Measurements from ENCODE around the gene DEUP1. TPM values are rescaled to one million over a fixed set of nuclear protein-coding genes. Genes with fewer than 3 reads are reported as not detected.

DEUP1 gene
- total and polyA plus RNA-seq, 4 donors = 0.09 to 0.19 TPM; not detected in 2

GRCh38 chr11:93288079-93288478 is 42.5 kb upstream of the DEUP1 start:
- Histone ChIP-seq H3K36me3 (ENCODE audit: control insufficient read depth in 4 of 4, insufficient read depth in 3 of 4, low read depth in 1 of 4, low read length in 3 of 4) (no peaks in the 10 kb centered on the region), H3K4me3 (ENCODE audit: low read depth in 1 of 3, low read length in 3 of 3) (no peak overlapping the region), H3K9ac (ENCODE audit: low read depth in 1 of 2, low read length in 2 of 2) (no peak overlapping the region), H3K9me3 (ENCODE audit: control insufficient read depth in 4 of 4, low read length in 3 of 4) (no peaks in the 10 kb centered on the region), H3K27me3 (ENCODE audit: control insufficient read depth in 4 of 4, insufficient read depth in 4 of 4, low read length in 3 of 4) (no peaks in the 10 kb centered on the region), H3K4me1 (ENCODE audit: control insufficient read depth in 4 of 4, insufficient read depth in 4 of 4, low read length in 3 of 4) (no peaks in the 10 kb centered on the region), H3K27ac (ENCODE audit: low read depth in 1 of 2, low read length in 2 of 2) (no peak overlapping the region)
- DNase-seq (ENCODE audit: low spot score) = no peak
- TF ChIP-seq GABPA (IDR thresholded peaks at IDR 0.05 in 1 of 2, conservative IDR thresholded peaks at IDR 0.05 in 1 of 2) (no peak), ATF3 (IDR thresholded peaks at IDR 0.05) (no peak), HNF4A (conservative IDR thresholded peaks at IDR 0.05) (no peak), FOXA2 (IDR thresholded peaks at IDR 0.05) (no peak), EGR1 (IDR thresholded peaks at IDR 0.05; ENCODE audit: low read depth in 2 of 2) (no peak), TAF1 (conservative IDR thresholded peaks at IDR 0.05) (no peak), JUND (IDR thresholded peaks at IDR 0.05) (no peak), REST (IDR thresholded peaks at IDR 0.05) (no peak), YY1 (IDR thresholded peaks at IDR 0.05) (no peak), SP1 (IDR thresholded peaks at IDR 0.05) (no peak), HNF4G (IDR thresholded peaks at IDR 0.05) (no peak), RXRA (IDR thresholded peaks at IDR 0.05) (no peak), MAX (IDR thresholded peaks at IDR 0.05) (no peak), RAD21 (IDR thresholded peaks at IDR 0.05) (no peak), ZBTB33 (IDR thresholded peaks at IDR 0.05) (no peak)
- WGBS = 18% methylated on average over 3 of the region's 3 CpGs

GRCh38 chr11:93288767-93289166 is 41.8 kb upstream of the DEUP1 start:
- Histone ChIP-seq H3K4me3 (ENCODE audit: low read depth in 1 of 3, low read length in 3 of 3) (no peak overlapping the region), H3K9ac (ENCODE audit: low read depth in 1 of 2, low read length in 2 of 2) (no peak overlapping the region), H3K36me3 (ENCODE audit: control insufficient read depth in 4 of 4, insufficient read depth in 3 of 4, low read depth in 1 of 4, low read length in 3 of 4) (no peaks in the 10 kb centered on the region), H3K4me1 (ENCODE audit: control insufficient read depth in 4 of 4, insufficient read depth in 4 of 4, low read length in 3 of 4) (no peaks in the 10 kb centered on the region), H3K27me3 (ENCODE audit: control insufficient read depth in 4 of 4, insufficient read depth in 4 of 4, low read length in 3 of 4) (no peaks in the 10 kb centered on the region), H3K27ac (ENCODE audit: low read depth in 1 of 2, low read length in 2 of 2) (no peak overlapping the region), H3K9me3 (ENCODE audit: control insufficient read depth in 4 of 4, low read length in 3 of 4) (no peaks in the 10 kb centered on the region)
- 98% methylated on average over 2 of the region's 2 CpGs for WGBS
- DNase-seq (ENCODE audit: low spot score) = no peak
- TF ChIP-seq NR2F2 (IDR thresholded peaks at IDR 0.05) (no peak), FOXA2 (IDR thresholded peaks at IDR 0.05) (no peak), TAF1 (conservative IDR thresholded peaks at IDR 0.05) (no peak), JUND (IDR thresholded peaks at IDR 0.05) (no peak), HNF4A (conservative IDR thresholded peaks at IDR 0.05) (no peak), FOXA1 (IDR thresholded peaks at IDR 0.05) (no peak), HNF4G (IDR thresholded peaks at IDR 0.05) (no peak), SP1 (IDR thresholded peaks at IDR 0.05) (no peak)

All from liver (tissue), 9 donors.